GM23248 (cell line): Measurements from ENCODE around the gene ODC1. TPM values are rescaled to one million over a fixed set of nuclear protein-coding genes. Genes with fewer than 3 reads are reported as not detected.
A peak's percentile ranks its signal among the peaks of the same experiment; 100 is the strongest.

ENCODE experiments used
- DNase-seq: peaks from one replicate; pipeline ENCODE4 v3.0.0-alpha.2; 2015
- H2AFZ ChIP-seq: fragments of 200-600 bp; sonication (generic); 2 replicates; pipeline ENCODE4 v1.6.1; 2016; ENCODE audit warnings: antibody characterized with exemption
- H3F3A ChIP-seq: fragments of 200-600 bp; sonication (generic); 2 replicates; pipeline ENCODE4 v1.6.1; 2016; ENCODE audit warnings: mild to moderate bottlenecking, antibody characterized with exemption, mixed run types; ENCODE audit not compliant: insufficient read depth
- H3K27ac ChIP-seq: fragments of 200-600 bp; sonication (generic); 2 replicates; pipeline ENCODE4 v1.5.1; 2016; ENCODE audit warnings: mild to moderate bottlenecking
- H3K27me3 ChIP-seq: fragments of 200-600 bp; sonication (generic); replicated peaks from 2 replicates; pipeline ENCODE4 v1.6.1; 2016; ENCODE audit warnings: mild to moderate bottlenecking; ENCODE audit not compliant: insufficient read depth
- H3K36me3 ChIP-seq: fragments of 200-600 bp; sonication (generic); 2 replicates; pipeline ENCODE4 v1.6.1; 2016; ENCODE audit warnings: low read depth, mild to moderate bottlenecking
- H3K4me1 ChIP-seq: fragments of 200-600 bp; sonication (generic); 2 replicates; pipeline ENCODE4 v1.6.1; 2016; ENCODE audit warnings: mild to moderate bottlenecking; ENCODE audit not compliant: insufficient read depth
- H3K4me2 ChIP-seq: fragments of 200-600 bp; sonication (generic); one replicate; pipeline ENCODE4 v1.6.1; 2016; ENCODE audit warnings: mild to moderate bottlenecking; ENCODE audit not compliant: unreplicated experiment
- H3K4me3 ChIP-seq: fragments of 200-600 bp; sonication (generic); 2 replicates; pipeline ENCODE4 v1.5.1; 2016; ENCODE audit warnings: mild to moderate bottlenecking
- H3K79me2 ChIP-seq: fragments of 200-600 bp; sonication (generic); 2 replicates; pipeline ENCODE4 v1.6.1; 2016; ENCODE audit warnings: mild to moderate bottlenecking; ENCODE audit not compliant: insufficient read depth
- H3K9ac ChIP-seq: fragments of 200-600 bp; sonication (generic); 2 replicates; pipeline ENCODE4 v1.6.1; 2016; ENCODE audit warnings: mild to moderate bottlenecking
- H3K9me2 ChIP-seq: fragments of 200-600 bp; sonication (generic); 2 replicates; pipeline ENCODE4 v1.6.1; 2016; ENCODE audit warnings: mixed run types, mild to moderate bottlenecking, moderate library complexity; ENCODE audit not compliant: insufficient read depth
- H3K9me3 ChIP-seq: fragments of 200-600 bp; sonication (generic); one replicate; pipeline ENCODE4 v1.6.1; 2017; ENCODE audit warnings: low read depth
- H4K20me1 ChIP-seq: fragments of 200-600 bp; sonication (generic); 2 replicates; pipeline ENCODE4 v1.6.0; 2016; ENCODE audit not compliant: insufficient read depth
- EZH2 ChIP-seq: fragments of 200-600 bp; sonication (generic); IDR thresholded peaks from 2 replicates; pipeline ENCODE4 v1.6.1; 2018; ENCODE audit warnings: antibody characterized with exemption, mild to moderate bottlenecking; ENCODE audit not compliant: insufficient read depth, poor library complexity, severe bottlenecking
- EZH2phosphoT487 ChIP-seq: fragments of 200-600 bp; sonication (generic); IDR thresholded peaks from 2 replicates; pipeline ENCODE4 v1.6.1; 2018; ENCODE audit warnings: antibody characterized with exemption, moderate library complexity, mild to moderate bottlenecking, low read depth; ENCODE audit not compliant: insufficient read depth
- WGBS, 2 experiments: methylation state at CpG; one replicate each; pipeline ENCODE4 v1.1.6; 2015 to 2017; ENCODE audit warnings: low lambda C conversion rate in 2 of 2, low coverage in 1 of 2; ENCODE audit errors: missing lambda C conversion rate in 2 of 2; 5-methylcytosine and 5-hydroxymethylcytosine counted together
- in situ Hi-C: fragments of 300-500 bp; cut with MboI; formaldehyde crosslinking; loops from 2 replicates; pipeline ENCODE4 v1.15.0; 2020
- polyA plus RNA-seq: library from polyadenylated mRNA; unstranded; fragments of >200 nt; fragmentation: Nextera tagmentation; extraction: Ambion mirVana; gene quantifications from 2 replicates; pipeline ENCODE4 v1.2.1, GENCODE V29; 2016
- total RNA-seq: library from RNA; depleted of rRNA; stranded (reverse); fragments of >200 nt; shearing (Covaris generic); gene quantifications from 2 replicates; pipeline ENCODE4 v1.2.3, GENCODE V29; 2014

ODC1 gene
- total and polyA plus RNA-seq, 2 experiments from 2014 or later: 58.3 to 106 TPM

DNA sequence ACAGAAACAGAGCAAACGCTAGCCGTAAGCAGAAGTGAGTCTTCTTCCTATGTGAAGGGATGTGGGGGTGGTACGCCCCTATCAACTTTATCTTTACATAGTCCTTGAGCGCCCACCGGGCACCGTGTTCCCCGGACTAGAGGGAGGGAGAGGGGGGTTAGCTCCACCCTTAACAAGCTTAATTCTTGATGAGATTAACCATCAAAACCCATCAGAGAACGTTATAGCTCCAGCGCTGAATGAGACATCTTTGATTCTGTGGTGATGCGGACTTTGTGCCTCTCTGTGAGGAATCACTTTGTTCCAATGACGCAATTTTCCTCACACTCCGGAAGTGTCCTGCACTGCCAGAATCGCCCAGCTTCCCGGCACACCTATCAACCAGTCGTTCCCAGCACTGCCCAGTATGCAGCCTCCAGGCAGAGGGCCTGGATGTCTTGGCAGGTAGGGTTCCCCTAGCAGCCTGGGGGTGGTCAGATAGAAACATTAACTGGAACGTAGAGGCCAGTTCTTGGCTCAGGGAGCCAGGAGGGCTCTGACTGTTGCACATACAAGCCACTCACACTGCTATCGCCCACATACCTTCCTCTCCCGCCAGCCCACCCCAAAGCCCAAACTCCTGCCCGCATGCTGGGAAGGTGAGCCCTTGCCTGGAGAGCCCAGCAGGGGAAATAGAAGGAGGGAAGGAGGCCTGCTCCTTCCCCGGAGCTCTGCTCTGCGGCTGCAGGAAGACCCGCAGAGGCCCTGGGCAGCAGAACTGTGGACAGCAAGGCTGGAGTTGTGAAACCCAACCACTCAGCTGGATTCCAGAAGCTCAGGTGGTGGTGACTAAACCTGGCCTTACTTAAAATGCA, 1.9 kb upstream of the ODC1 start:
- Histone ChIP-seq H3K36me3 (no peaks in the 10 kb centered on the region), H3K9me2 (no peaks in the 10 kb centered on the region), H3K9me3 (no peaks in the 10 kb centered on the region), H3K4me1 (peaks cover 15% of the 10 kb centered on the region), H3K27me3 (no peaks in the 10 kb centered on the region), H3K4me2 (peak overlapping the region; percentile 72), H2AFZ (no peak overlapping the region), H3K9ac (no peak overlapping the region), H3K79me2 (peaks cover 27% of the 10 kb centered on the region), H3F3A (peaks cover 21% of the 10 kb centered on the region), H3K4me3 (no peak overlapping the region), H4K20me1 (peaks cover 3% of the 10 kb centered on the region; the same call in 1 of the 2 replicates), H3K27ac (no peak overlapping the region)
- no peak for DNase-seq
- in situ Hi-C loops: loop anchor here (25.0 kb wide), 1 partner anchor 663 kb away; no protein-coding TSS in a partner anchor
- WGBS, 2 experiments: 87 to 88% methylated on average over 21 to 22 of the region's 22 CpGs
- TF ChIP-seq EZH2phosphoT487: no peak
- no peak for TF ChIP-seq EZH2

DNA sequence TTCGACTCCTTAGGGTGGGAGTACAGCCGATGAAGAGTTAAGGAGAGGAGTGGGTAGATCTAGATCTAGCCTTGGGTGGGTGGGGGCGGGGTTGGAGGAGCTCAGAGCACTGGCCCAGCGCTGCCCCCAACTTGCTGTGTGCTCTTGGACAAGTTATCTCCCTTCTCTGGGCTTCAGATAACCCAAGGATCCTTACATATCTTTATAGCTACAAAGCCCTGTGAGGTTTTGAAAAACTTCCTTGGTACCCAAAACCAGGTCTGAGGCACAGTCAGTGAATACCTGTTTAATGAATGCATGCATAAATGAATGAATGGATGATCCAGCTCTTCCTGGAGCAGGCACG, 1.3 kb upstream of the ODC1 start:
- H3K36me3 ChIP-seq: peaks cover 3% of the 10 kb centered on the region; the same call in 1 of the 2 replicates
- H3K9me2 ChIP-seq: no peaks in the 10 kb centered on the region
- H3K9ac ChIP-seq: peak overlapping the region; percentile 86
- H3K4me3 ChIP-seq: peak overlapping the region; percentile 73
- DNase-seq: no peak
- H3K4me1 ChIP-seq: peaks cover 15% of the 10 kb centered on the region
- H3K27me3 ChIP-seq: no peaks in the 10 kb centered on the region
- peaks cover 32% of the 10 kb centered on the region for H3K79me2 ChIP-seq
- in situ Hi-C loops: loop anchor here (25.0 kb wide), 1 partner anchor 662 kb away; no protein-coding TSS in a partner anchor
- peaks cover 21% of the 10 kb centered on the region for H3F3A ChIP-seq
- WGBS, 2 experiments: 41 to 45% methylated on average over 5 of the region's 5 CpGs
- H4K20me1 ChIP-seq: peaks cover 3% of the 10 kb centered on the region; the same call in 1 of the 2 replicates
- no peak for TF ChIP-seq EZH2phosphoT487
- no peak for TF ChIP-seq EZH2
- peak overlapping the region; percentile 72 for H3K4me2 ChIP-seq
- no peak overlapping the region for H2AFZ ChIP-seq
- H3K27ac ChIP-seq: no peak overlapping the region
- H3K9me3 ChIP-seq: no peaks in the 10 kb centered on the region

DNA sequence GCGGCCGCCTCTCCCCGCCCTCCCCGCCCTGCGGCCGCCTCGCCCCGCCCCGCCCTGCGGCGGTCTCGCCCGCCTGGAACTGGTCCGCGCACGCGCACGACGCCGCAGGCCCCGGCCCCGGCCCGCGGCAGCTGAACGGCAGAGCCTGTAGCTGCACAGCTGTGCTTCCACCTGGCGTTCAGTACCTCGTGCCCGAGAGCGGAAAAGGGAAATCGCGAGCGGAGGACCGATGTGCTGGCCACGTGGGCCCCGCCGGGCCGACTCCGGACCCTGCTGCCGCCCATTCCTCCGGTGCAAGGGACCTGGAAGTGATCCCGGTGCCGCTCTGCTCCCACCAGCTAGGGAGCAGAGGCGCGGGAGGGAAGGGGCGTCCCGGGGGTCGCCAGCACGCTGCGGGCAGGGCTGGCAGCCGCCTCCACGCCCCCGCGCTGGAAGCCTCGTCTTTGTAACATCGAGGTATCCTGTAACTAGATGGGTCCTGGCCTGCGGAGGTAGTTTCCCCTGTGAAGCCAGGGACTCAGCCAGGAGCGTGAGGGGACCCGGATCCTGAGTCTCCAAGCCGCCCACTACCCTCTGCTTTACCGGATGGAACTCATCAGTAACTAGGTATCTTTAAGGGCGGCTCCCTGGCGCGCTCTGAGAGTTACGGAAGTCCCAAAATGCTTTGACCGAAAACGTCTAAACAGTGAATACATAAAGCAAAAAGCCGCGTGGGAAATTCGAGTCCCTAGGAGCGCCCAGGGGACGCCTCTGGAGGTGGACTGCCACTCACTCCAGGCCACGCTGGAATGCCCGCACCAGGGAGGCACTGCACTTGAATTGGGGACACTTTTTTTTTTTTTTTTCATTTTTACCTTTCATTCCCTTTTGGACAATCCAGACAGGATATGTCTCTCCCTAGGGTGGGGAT, 704 bp upstream of the ODC1 start:
- no peaks in the 10 kb centered on the region for H3K9me2 ChIP-seq
- peaks cover 15% of the 10 kb centered on the region for H3K4me1 ChIP-seq
- H3K36me3 ChIP-seq: peaks cover 9% of the 10 kb centered on the region
- no peaks in the 10 kb centered on the region for H3K27me3 ChIP-seq
- H3K79me2 ChIP-seq: peaks cover 32% of the 10 kb centered on the region
- H2AFZ ChIP-seq: peak overlapping the region; percentile 62
- peak overlapping the region; percentile 72 for H3K4me2 ChIP-seq
- peak; percentile 72 for DNase-seq
- TF ChIP-seq EZH2: no peak
- no peak for TF ChIP-seq EZH2phosphoT487
- H3K9ac ChIP-seq: peak overlapping the region; percentile 86
- peak overlapping the region; percentile 82 for H3K27ac ChIP-seq
- peak overlapping the region; percentile 73 for H3K4me3 ChIP-seq
- no peaks in the 10 kb centered on the region for H3K9me3 ChIP-seq
- peaks cover 21% of the 10 kb centered on the region for H3F3A ChIP-seq
- in situ Hi-C loops: loop anchor here (25.0 kb wide), 1 partner anchor 662 kb away; no protein-coding TSS in a partner anchor
- 2 to 4% methylated on average over 48 to 55 of the region's 73 CpGs for WGBS, 2 experiments
- H4K20me1 ChIP-seq: peaks cover 3% of the 10 kb centered on the region; the same call in 1 of the 2 replicates

DNA sequence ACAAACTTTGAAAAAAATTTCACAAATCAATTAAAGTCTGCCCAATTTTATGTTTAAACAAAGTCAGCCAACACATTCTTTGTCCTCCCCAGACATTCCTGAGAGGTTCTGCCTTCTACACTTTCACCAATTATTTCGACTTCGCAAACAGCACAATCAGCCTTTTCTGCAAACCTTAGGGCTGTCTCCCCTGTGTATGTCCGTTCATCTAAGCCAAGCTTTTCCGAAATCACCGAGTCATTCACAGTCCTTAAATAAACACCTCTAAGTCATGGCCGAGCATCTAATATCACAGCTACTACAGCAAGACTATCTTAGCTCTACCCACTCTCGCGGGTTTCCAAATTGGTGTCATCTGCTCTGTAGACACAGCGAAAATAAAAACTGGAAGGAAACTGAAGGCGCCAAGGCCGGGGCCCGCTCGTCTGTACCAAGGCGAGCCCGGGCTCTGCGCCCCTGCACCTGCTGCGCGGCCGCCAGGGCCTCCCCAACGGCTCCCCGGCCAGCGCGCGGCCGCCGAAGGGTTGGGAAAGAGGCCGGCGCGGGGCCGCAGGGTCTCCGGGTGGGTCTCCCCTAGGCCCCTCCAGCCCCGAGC, 730 bp downstream of the ODC1 start:
- Histone ChIP-seq H3K27ac (peak overlapping the region; percentile 90), H3K4me2 (peak overlapping the region; percentile 88), H3F3A (peaks cover 21% of the 10 kb centered on the region), H3K9ac (peak overlapping the region; percentile 85), H3K4me3 (peak overlapping the region; percentile 77), H3K79me2 (peaks cover 32% of the 10 kb centered on the region), H3K9me2 (no peaks in the 10 kb centered on the region), H3K4me1 (peaks cover 10% of the 10 kb centered on the region), H4K20me1 (peaks cover 3% of the 10 kb centered on the region; the same call in 1 of the 2 replicates), H3K9me3 (no peaks in the 10 kb centered on the region), H3K36me3 (peaks cover 22% of the 10 kb centered on the region), H3K27me3 (no peaks in the 10 kb centered on the region), H2AFZ (peak overlapping the region; percentile 6; the same call in 1 of the 2 replicates)
- in situ Hi-C loops: loop anchor here (25.0 kb wide), 1 partner anchor 660 kb away; no protein-coding TSS in a partner anchor
- TF ChIP-seq EZH2phosphoT487: no peak
- TF ChIP-seq EZH2: no peak
- 43 to 48% methylated on average over 28 to 31 of the region's 32 CpGs for WGBS, 2 experiments
- DNase-seq: peak; percentile 51
